MCF 10A (cell line): ENCODE results near the gene ELMO3. TPM values are rescaled to one million over a fixed set of nuclear protein-coding genes. Genes with fewer than 3 reads are reported as not detected.

ENCODE experiments used
- BruUV-seq: library from RNA; stranded (reverse); fragments of 400-500 nt; replicated peaks from 2 replicates; lab custom pipeline; 2021; lab: Mats Ljungman, UMichigan
- CTCF ChIA-PET: fragments of 300-600 bp; sonication (Branson Sonifier 250); formaldehyde crosslinking; extraction: SDS; loops from one replicate; lab custom pipeline; 2021; ENCODE audit warnings: antibody characterized with exemption, inconsistent platforms; lab: Yijun Ruan, JAX
- POLR2A ChIA-PET: fragments of 300-600, 350-650 bp; sonication (Branson Sonifier 250); formaldehyde crosslinking; extraction: SDS; loops from one replicate; lab custom pipeline; 2020; ENCODE audit warnings: antibody characterized with exemption, inconsistent platforms; lab: Yijun Ruan, JAX
- DNase-seq: peaks from one replicate; pipeline ENCODE4 v3.0.0-alpha.2; 2018; ENCODE audit not compliant: unreplicated experiment
- H3K27ac Mint-ChIP-seq: one replicate; pipeline ENCODE4 v1.8.0; 2022; ENCODE audit warnings: mild to moderate bottlenecking, low read depth, mixed read lengths; ENCODE audit not compliant: unreplicated experiment
- H3K27me3 Mint-ChIP-seq: one replicate; pipeline ENCODE4 v1.8.0; 2022; ENCODE audit warnings: mixed read lengths; ENCODE audit not compliant: insufficient read depth, unreplicated experiment
- H3K36me3 Mint-ChIP-seq: one replicate; pipeline ENCODE4 v1.8.0; 2022; ENCODE audit warnings: mild to moderate bottlenecking, moderate library complexity, mixed read lengths; ENCODE audit not compliant: insufficient read depth, unreplicated experiment
- H3K4me1 Mint-ChIP-seq: one replicate; pipeline ENCODE4 v1.8.0; 2022; ENCODE audit warnings: mixed read lengths; ENCODE audit not compliant: insufficient read depth, unreplicated experiment
- H3K4me3 Mint-ChIP-seq: one replicate; pipeline ENCODE4 v1.8.0; 2022; ENCODE audit warnings: mild to moderate bottlenecking, moderate library complexity, mixed read lengths; ENCODE audit not compliant: unreplicated experiment
- H3K9me3 Mint-ChIP-seq: one replicate; pipeline ENCODE4 v1.8.0; 2022; ENCODE audit warnings: mixed read lengths; ENCODE audit not compliant: unreplicated experiment
- intact Hi-C: fragments of 100-400 bp; cut with micrococcal nuclease; formaldehyde crosslinking; loops from 2 replicates; pipeline ENCODE4 v1.14.1; 2022
- total RNA-seq: library from RNA; stranded (reverse); gene quantifications from 2 replicates; pipeline ENCODE4 v1.2.3, GENCODE V29; 2022
- TF ChIP-seq, protein P1 (sequence below): fragments of 200-600 bp; IDR thresholded peaks from one replicate; pipeline ENCODE4 v1.8.0; 2022; ENCODE audit warnings: antibody characterized with exemption, mild to moderate bottlenecking; ENCODE audit not compliant: unreplicated experiment

The ELMO3 gene
- total RNA-seq, 1 experiment from 2014 or later: 12.0 TPM

DNA sequence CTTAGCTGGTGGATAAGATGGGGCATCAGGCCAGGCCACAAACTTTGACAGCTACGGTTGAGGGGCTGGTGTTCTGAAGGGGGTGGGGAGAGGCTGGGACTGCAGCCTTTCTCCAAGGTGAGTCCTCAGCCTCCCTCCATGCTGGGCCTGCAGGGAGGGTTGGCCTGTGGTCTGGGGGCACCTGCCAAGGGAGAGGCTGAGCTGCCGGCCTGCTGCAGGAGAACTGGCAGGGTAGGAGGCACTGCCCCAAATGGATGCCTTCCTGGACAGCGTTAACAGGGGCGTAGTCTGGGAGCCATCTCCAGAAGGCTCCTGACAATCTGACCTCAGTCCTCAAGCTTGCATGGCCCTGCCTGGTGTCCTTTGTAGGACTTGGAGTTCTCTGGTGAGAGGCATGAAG lies 5.1 kb downstream of the ELMO3 start:
- intact Hi-C loops: no loop called here
- DNase-seq: no peak
- H3K9me3 Mint-ChIP-seq: no peaks in the 10 kb centered on the region
- H3K4me1 Mint-ChIP-seq: peaks cover 32% of the 10 kb centered on the region
- no peak overlapping the region for H3K4me3 Mint-ChIP-seq
- no peak overlapping the region for H3K27ac Mint-ChIP-seq
- BruUV-seq: no TSS peak
- TF ChIP-seq, protein P1, sequence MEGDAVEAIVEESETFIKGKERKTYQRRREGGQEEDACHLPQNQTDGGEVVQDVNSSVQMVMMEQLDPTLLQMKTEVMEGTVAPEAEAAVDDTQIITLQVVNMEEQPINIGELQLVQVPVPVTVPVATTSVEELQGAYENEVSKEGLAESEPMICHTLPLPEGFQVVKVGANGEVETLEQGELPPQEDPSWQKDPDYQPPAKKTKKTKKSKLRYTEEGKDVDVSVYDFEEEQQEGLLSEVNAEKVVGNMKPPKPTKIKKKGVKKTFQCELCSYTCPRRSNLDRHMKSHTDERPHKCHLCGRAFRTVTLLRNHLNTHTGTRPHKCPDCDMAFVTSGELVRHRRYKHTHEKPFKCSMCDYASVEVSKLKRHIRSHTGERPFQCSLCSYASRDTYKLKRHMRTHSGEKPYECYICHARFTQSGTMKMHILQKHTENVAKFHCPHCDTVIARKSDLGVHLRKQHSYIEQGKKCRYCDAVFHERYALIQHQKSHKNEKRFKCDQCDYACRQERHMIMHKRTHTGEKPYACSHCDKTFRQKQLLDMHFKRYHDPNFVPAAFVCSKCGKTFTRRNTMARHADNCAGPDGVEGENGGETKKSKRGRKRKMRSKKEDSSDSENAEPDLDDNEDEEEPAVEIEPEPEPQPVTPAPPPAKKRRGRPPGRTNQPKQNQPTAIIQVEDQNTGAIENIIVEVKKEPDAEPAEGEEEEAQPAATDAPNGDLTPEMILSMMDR: no peak
- H3K27me3 Mint-ChIP-seq: no peaks in the 10 kb centered on the region
- ChIA-PET POLR2A (interaction anchor here (0.6 to 1.4 kb wide), 2 partner anchors 28 to 43 kb away, joined by 3 to 4 read pairs; partner anchors contain the start of gene FHOD1), CTCF (interaction anchor here (1.2 kb wide), 1 partner anchor 43 kb away, joined by 6 read pairs; the partner anchor contains the start of gene FHOD1)
- H3K36me3 Mint-ChIP-seq: peaks cover 33% of the 10 kb centered on the region

DNA sequence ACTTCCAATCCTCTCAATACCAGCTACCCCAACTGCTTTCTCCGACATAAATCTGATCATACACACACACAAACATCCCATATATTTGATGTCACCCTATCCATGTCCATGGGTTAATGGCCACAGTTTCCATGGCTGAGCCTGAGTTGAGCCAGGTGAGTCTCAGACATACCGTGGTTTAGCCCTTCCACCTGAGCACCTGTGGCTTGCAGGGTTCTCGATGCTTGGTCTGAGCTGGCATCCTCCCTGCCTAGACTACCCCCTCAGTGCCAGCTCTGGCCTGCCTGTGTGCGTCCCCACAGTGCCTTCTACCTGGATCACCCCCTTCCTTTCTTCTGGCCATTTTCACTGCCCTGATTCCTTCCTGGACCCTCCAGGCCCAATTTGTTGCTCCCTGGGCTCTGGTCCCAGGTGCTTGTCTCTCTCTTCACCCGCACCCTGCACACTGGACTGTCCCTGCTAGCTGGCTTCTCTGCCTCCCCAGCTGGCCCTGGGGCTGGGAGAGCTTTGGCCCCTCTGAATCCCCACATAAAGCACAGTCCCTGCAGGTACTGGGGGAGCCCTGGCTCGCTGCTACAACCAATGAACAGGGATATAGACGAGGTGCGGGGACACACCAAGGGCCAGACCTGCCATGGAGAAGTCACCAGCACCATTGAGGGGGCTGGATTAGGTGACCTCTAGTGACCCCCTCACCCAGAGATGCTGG lies 7.4 kb downstream of the ELMO3 start:
- ChIA-PET POLR2A (interaction anchor here (0.7 to 9.4 kb wide), 13 partner anchors 8 to 176 kb away, joined by 3 to 87 read pairs (median 5); partner anchors contain the start of genes ELMO3, FHOD1, MATCAP1 and NOL3), CTCF (interaction anchor here (1.0 to 4.4 kb wide), 5 partner anchors 8 to 311 kb away, joined by 3 to 29 read pairs (median 4); partner anchors contain the start of genes ELMO3 and TMEM208)
- peak overlapping the region; percentile 66 for H3K27ac Mint-ChIP-seq
- peak overlapping the region; percentile 47 for H3K4me3 Mint-ChIP-seq
- H3K9me3 Mint-ChIP-seq: no peaks in the 10 kb centered on the region
- no peak for DNase-seq
- TF ChIP-seq, protein P1: no peak
- no peaks in the 10 kb centered on the region for H3K27me3 Mint-ChIP-seq
- H3K4me1 Mint-ChIP-seq: peaks cover 28% of the 10 kb centered on the region
- peaks cover 27% of the 10 kb centered on the region for H3K36me3 Mint-ChIP-seq
- no TSS peak for BruUV-seq
- intact Hi-C loops: no loop called here

DNA sequence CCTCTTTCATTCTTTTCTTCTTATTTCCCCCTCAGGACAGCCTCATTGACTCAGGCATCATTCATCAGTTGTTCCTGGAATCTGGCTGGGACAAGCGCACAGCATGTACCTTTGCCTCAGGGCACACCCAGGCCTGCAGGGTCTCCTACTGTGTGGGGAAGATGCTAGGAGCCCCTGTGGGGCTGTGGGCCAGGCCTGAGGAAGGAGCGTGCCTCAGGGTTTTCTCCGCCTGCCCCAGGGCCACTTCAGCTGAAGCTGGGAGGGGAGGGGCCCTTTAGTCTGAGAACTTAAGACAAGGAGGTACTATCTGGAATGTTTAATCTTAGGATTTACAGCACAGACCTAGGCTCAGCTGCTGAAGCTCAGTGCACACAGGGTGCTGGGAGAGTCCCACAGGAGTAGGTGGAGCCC lies 7.9 kb downstream of the ELMO3 start:
- POLR2A ChIA-PET: interaction anchor here (0.7 to 9.4 kb wide), 16 partner anchors 8 to 253 kb away, joined by 3 to 87 read pairs (median 5); partner anchors contain the start of genes ELMO3, FBXL8, FHOD1 and MATCAP1
- peaks cover 27% of the 10 kb centered on the region for H3K36me3 Mint-ChIP-seq
- TF ChIP-seq, protein P1: no peak
- intact Hi-C loops: no loop called here
- CTCF ChIA-PET: interaction anchor here (0.7 to 4.4 kb wide), 5 partner anchors 9 to 311 kb away, joined by 3 to 29 read pairs (median 3); partner anchors contain the start of gene ELMO3
- peak; percentile 59 for DNase-seq
- H3K4me3 Mint-ChIP-seq: peak overlapping the region; percentile 47
- no peaks in the 10 kb centered on the region for H3K9me3 Mint-ChIP-seq
- peak overlapping the region; percentile 66 for H3K27ac Mint-ChIP-seq
- no peaks in the 10 kb centered on the region for H3K27me3 Mint-ChIP-seq
- no TSS peak for BruUV-seq
- peaks cover 28% of the 10 kb centered on the region for H3K4me1 Mint-ChIP-seq
